Activated CD4-positive, CD25-positive, alpha-beta regulatory T cell treated with anti-CD3 and anti-CD28 coated beads, Interleukin-2, amount 50 U/mL, for 16 hours (primary cell): ENCODE data around the gene SEBOX.

Experiments
- DNase-seq: peaks from one replicate; pipeline ENCODE4 v3.0.0-alpha.2; 2020; ENCODE audit warnings: low read depth, low spot score

The SEBOX gene

GRCh38 chr17:28368915-28369683 lies 4.1 kb upstream of the SEBOX start:
- DNase-seq = no peak

GRCh38 chr17:28368306-28368831 lies 3.4 kb upstream of the SEBOX start:
- no peak for DNase-seq

- DNase-seq = no peak
Measured at GRCh38 chr17:28367641-28368305, 2.8 kb upstream of the SEBOX start.

- DNase-seq = no peak
Measured at GRCh38 chr17:28366605-28367004, 1.6 kb upstream of the SEBOX start.

- DNase-seq = no peak
Measured at GRCh38 chr17:28365487-28365886, 488 bp upstream of the SEBOX start.

- no peak for DNase-seq
Measured at GRCh38 chr17:28363776-28364650, 986 bp downstream of the SEBOX start.

- DNase-seq = no peak
Measured at GRCh38 chr17:28363186-28363585, 1.8 kb downstream of the SEBOX start.

GRCh38 chr17:28357901-28358197 lies 7.2 kb downstream of the SEBOX start:
- no peak for DNase-seq

GRCh38 chr17:28357061-28357900 lies 7.7 kb downstream of the SEBOX start, which contains the start of gene POLDIP2:
Gene POLDIP2, minus strand, starts transcription at chr17:28357527. Its CDS starts 79 bp downstream, at chr17:28357448.
- DNase-seq = peak; percentile 95

GRCh38 chr17:28350271-28350670 lies 14.7 kb downstream of the SEBOX start:
- no peak for DNase-seq

- no peak for DNase-seq
Measured at GRCh38 chr17:28348979-28349378, 16.0 kb downstream of the SEBOX start.

GRCh38 chr17:28347261-28347891 lies 17.6 kb downstream of the SEBOX start:
- DNase-seq = no peak

- no peak for DNase-seq
Measured at GRCh38 chr17:28346746-28347246, 18.2 kb downstream of the SEBOX start.

GRCh38 chr17:28346199-28346580 lies 18.8 kb downstream of the SEBOX start:
- no peak for DNase-seq

GRCh38 chr17:28345419-28346198 lies 19.4 kb downstream of the SEBOX start:
- no peak for DNase-seq

- no peak for DNase-seq
Measured at GRCh38 chr17:28344435-28344901, 20.5 kb downstream of the SEBOX start.

GRCh38 chr17:28344011-28344410 lies 21.0 kb downstream of the SEBOX start:
- no peak for DNase-seq

GRCh38 chr17:28343491-28343932 lies 21.5 kb downstream of the SEBOX start:
- no peak for DNase-seq

- DNase-seq = no peak
Measured at GRCh38 chr17:28342313-28342712, 22.7 kb downstream of the SEBOX start.

- no peak for DNase-seq
Measured at GRCh38 chr17:28341516-28341915, 23.5 kb downstream of the SEBOX start.
